ENCODE results near the gene LRRC39.

GRCh38 chr1:100162881-100163280 lies 15.2 kb downstream of the LRRC39 start:
- TF ChIP-seq, protein P1, sequence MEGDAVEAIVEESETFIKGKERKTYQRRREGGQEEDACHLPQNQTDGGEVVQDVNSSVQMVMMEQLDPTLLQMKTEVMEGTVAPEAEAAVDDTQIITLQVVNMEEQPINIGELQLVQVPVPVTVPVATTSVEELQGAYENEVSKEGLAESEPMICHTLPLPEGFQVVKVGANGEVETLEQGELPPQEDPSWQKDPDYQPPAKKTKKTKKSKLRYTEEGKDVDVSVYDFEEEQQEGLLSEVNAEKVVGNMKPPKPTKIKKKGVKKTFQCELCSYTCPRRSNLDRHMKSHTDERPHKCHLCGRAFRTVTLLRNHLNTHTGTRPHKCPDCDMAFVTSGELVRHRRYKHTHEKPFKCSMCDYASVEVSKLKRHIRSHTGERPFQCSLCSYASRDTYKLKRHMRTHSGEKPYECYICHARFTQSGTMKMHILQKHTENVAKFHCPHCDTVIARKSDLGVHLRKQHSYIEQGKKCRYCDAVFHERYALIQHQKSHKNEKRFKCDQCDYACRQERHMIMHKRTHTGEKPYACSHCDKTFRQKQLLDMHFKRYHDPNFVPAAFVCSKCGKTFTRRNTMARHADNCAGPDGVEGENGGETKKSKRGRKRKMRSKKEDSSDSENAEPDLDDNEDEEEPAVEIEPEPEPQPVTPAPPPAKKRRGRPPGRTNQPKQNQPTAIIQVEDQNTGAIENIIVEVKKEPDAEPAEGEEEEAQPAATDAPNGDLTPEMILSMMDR (IDR thresholded peaks at IDR 0.05), result no peak
- TF ChIP-seq EP300 (IDR thresholded peaks at IDR 0.05; ENCODE audit: low read depth) (no peak), POLR2A (IDR thresholded peaks at IDR 0.05) (no peak)

Measured in transverse colon (tissue), 3 donors.